Activated CD4-positive, alpha-beta T cell treated with anti-CD3 and anti-CD28 coated beads for 24 hours (primary cell): Measurements from ENCODE around the gene PLIN5.

Experiments used
- DNase-seq, 2 donors: peaks; one replicate each; pipeline ENCODE4 v3.0.0-alpha.2; 2020; ENCODE audit warnings: low read depth in 2 of 2

Gene PLIN5

GRCh38 chr19:4491446-4491845 is 43.6 kb downstream of the PLIN5 start:
- no peak for DNase-seq

GRCh38 chr19:4488496-4488895 is 46.5 kb downstream of the PLIN5 start:
- no peak for DNase-seq

- no peak for DNase-seq
Observed at GRCh38 chr19:4487572-4487971, 47.5 kb downstream of the PLIN5 start.

GRCh38 chr19:4483385-4483784 is 51.6 kb downstream of the PLIN5 start:
- DNase-seq, result no peak

- no peak for DNase-seq
Observed at GRCh38 chr19:4482721-4483364, 52.2 kb downstream of the PLIN5 start.

- DNase-seq, result no peak
Observed at GRCh38 chr19:4477034-4477801, 57.8 kb downstream of the PLIN5 start.

GRCh38 chr19:4474514-4475022 is 60.5 kb downstream of the PLIN5 start:
- DNase-seq, result no peak

GRCh38 chr19:4473763-4474513 is 61.1 kb downstream of the PLIN5 start:
- no peak for DNase-seq

- DNase-seq, result no peak
Observed at GRCh38 chr19:4473011-4473762, 61.8 kb downstream of the PLIN5 start.
